HepG2 (cell line): ENCODE measurements around the gene KBTBD2. TPM values are rescaled to one million over a fixed set of nuclear protein-coding genes. Genes with fewer than 3 reads are reported as not detected.

ENCODE experiments used
- CC2D1A ChIP-seq: sonication (generic); formaldehyde crosslinking; IDR thresholded peaks from 2 replicates; pipeline ENCODE4 v1.8.1; 2023; ENCODE audit warnings: mild to moderate bottlenecking, missing genetic modification reagents
- CCDC6 ChIP-seq: sonication (generic); formaldehyde crosslinking; IDR thresholded peaks from 2 replicates; pipeline ENCODE4 v1.8.1; 2022; ENCODE audit warnings: mild to moderate bottlenecking, missing genetic modification reagents, moderate library complexity
- DNMT1 ChIP-seq: sonication (generic); formaldehyde crosslinking; IDR thresholded peaks from 2 replicates; pipeline ENCODE4 v1.5.1; 2020; ENCODE audit warnings: mild to moderate bottlenecking, missing genetic modification reagents
- EEA1 ChIP-seq: sonication (generic); formaldehyde crosslinking; IDR thresholded peaks from 2 replicates; pipeline ENCODE4 v1.5.1; 2020; ENCODE audit warnings: mild to moderate bottlenecking, missing genetic modification reagents, borderline replicate concordance
- FIP1L1 ChIP-seq: fragments of 200-400 bp; formaldehyde crosslinking; IDR thresholded peaks from 2 replicates; pipeline ENCODE4 v1.6.1; 2018; ENCODE audit warnings: low read depth, mild to moderate bottlenecking, low read length, moderate library complexity, borderline replicate concordance; ENCODE audit not compliant: insufficient read depth
- GTF2F1 ChIP-seq: fragments of 150-350 bp; IDR thresholded peaks from 2 replicates; pipeline ENCODE4 v1.6.1; 2014; ENCODE audit warnings: low read length
- IRF2 ChIP-seq: IDR thresholded peaks from 2 replicates; pipeline ENCODE4 v1.6.1; 2018; ENCODE audit warnings: missing genetic modification reagents, missing compliant biosample characterization
- KAT8 ChIP-seq: IDR thresholded peaks from 2 replicates; pipeline ENCODE4 v1.6.1; 2016; ENCODE audit warnings: missing genetic modification reagents, missing compliant biosample characterization
- MXD3 ChIP-seq: IDR thresholded peaks from 2 replicates; pipeline ENCODE4 v1.6.1; 2016; ENCODE audit warnings: mild to moderate bottlenecking, missing biosample characterization, missing genetic modification reagents
- MYC ChIP-seq: sonication (generic); formaldehyde crosslinking; IDR thresholded peaks from 2 replicates; pipeline ENCODE4 v1.9.0; 2021; ENCODE audit warnings: missing genetic modification reagents, borderline replicate concordance
- PLRG1 ChIP-seq: fragments of 450-650 bp; conservative IDR thresholded peaks from 2 replicates; pipeline ENCODE4 v1.6.1; 2016
- RAD21 ChIP-seq: fragments of 450-650 bp; formaldehyde crosslinking; IDR thresholded peaks from 2 replicates; pipeline ENCODE4 v1.5.0; 2020; ENCODE audit warnings: mild to moderate bottlenecking
- RFX3 ChIP-seq: IDR thresholded peaks from 2 replicates; pipeline ENCODE4 v1.6.1; 2016; ENCODE audit warnings: missing biosample characterization, missing genetic modification reagents
- SMARCC2 ChIP-seq: fragments of 450-650 bp; IDR thresholded peaks from 2 replicates; pipeline ENCODE4 v1.6.1; 2017; ENCODE audit warnings: antibody characterized with exemption, mild to moderate bottlenecking
- SPEN ChIP-seq: sonication (generic); formaldehyde crosslinking; IDR thresholded peaks from 2 replicates; pipeline ENCODE4 v1.5.1; 2020; ENCODE audit warnings: low read depth, mild to moderate bottlenecking, missing genetic modification reagents
- ZBTB14 ChIP-seq: sonication (generic); formaldehyde crosslinking; IDR thresholded peaks from 2 replicates; pipeline ENCODE4 v1.4.0; 2020; ENCODE audit warnings: missing genetic modification reagents
- ZBTB37 ChIP-seq: sonication (generic); formaldehyde crosslinking; IDR thresholded peaks from 2 replicates; pipeline ENCODE4 v1.4.0; 2020; ENCODE audit warnings: mild to moderate bottlenecking, missing genetic modification reagents
- ZNF34 ChIP-seq: sonication (generic); formaldehyde crosslinking; IDR thresholded peaks from 2 replicates; pipeline ENCODE4 v1.4.0; 2020; ENCODE audit warnings: mild to moderate bottlenecking, missing genetic modification reagents, borderline replicate concordance
- ZNF350 ChIP-seq: sonication (generic); formaldehyde crosslinking; IDR thresholded peaks from 2 replicates; pipeline ENCODE4 v1.4.0; 2020; ENCODE audit warnings: mild to moderate bottlenecking, low read depth, missing genetic modification reagents, borderline replicate concordance
- ZNF543 ChIP-seq: sonication (generic); formaldehyde crosslinking; IDR thresholded peaks from 2 replicates; pipeline ENCODE4 v1.4.0; 2020; ENCODE audit warnings: mild to moderate bottlenecking, missing genetic modification reagents
- ZNF552 ChIP-seq: sonication (generic); formaldehyde crosslinking; IDR thresholded peaks from 2 replicates; pipeline ENCODE4 v1.9.0; 2022; ENCODE audit warnings: missing genetic modification reagents, mild to moderate bottlenecking, borderline replicate concordance
- ZNF564 ChIP-seq: sonication (generic); formaldehyde crosslinking; IDR thresholded peaks from 2 replicates; pipeline ENCODE4 v1.8.1; 2023; ENCODE audit warnings: mild to moderate bottlenecking, missing genetic modification reagents
- ZNF616 ChIP-seq: sonication (generic); formaldehyde crosslinking; IDR thresholded peaks from 2 replicates; pipeline ENCODE4 v1.5.0; 2020; ENCODE audit warnings: low read depth, mild to moderate bottlenecking, missing genetic modification reagents
- ZNF619 ChIP-seq: sonication (generic); formaldehyde crosslinking; IDR thresholded peaks from 2 replicates; pipeline ENCODE4 v1.4.0; 2020; ENCODE audit warnings: mild to moderate bottlenecking, missing genetic modification reagents
- ZNF883 ChIP-seq: sonication (generic); formaldehyde crosslinking; IDR thresholded peaks from 2 replicates; pipeline ENCODE4 v1.5.1; 2020; ENCODE audit warnings: mild to moderate bottlenecking, missing genetic modification reagents; ENCODE audit errors: not compliant biosample characterization
- ZSCAN21 ChIP-seq: sonication (generic); formaldehyde crosslinking; IDR thresholded peaks from 2 replicates; pipeline ENCODE4 v1.8.0; 2022; ENCODE audit warnings: mild to moderate bottlenecking, missing genetic modification reagents, moderate library complexity, borderline replicate concordance
- polyA plus RNA-seq, 8 experiments: library from polyadenylated mRNA; depleted of rRNA in 3 of 8; stranded (reverse) in 7 of 8; unstranded in 1 of 8; fragments of >200 nt; fragmentation: Illumina TruSeq in 4 of 8; extraction: Trizol in 4 of 8; gene quantifications; 2 replicates each; pipeline versions ENCODE4 v1.2.1 to v1.2.3, GENCODE V29; 2011 to 2016; ENCODE audit warnings: low read depth in 4 of 8, missing spikeins in 1 of 8, mixed read lengths in 1 of 8; ENCODE audit not compliant: insufficient read depth in 1 of 8
- total RNA-seq, 5 experiments: library from RNA; depleted of rRNA; stranded (reverse); fragments of >200 nt; fragmentation: Illumina TruSeq; extraction: Trizol; gene quantifications; 2 replicates each; pipeline ENCODE4 v1.2.3, GENCODE V29; 2016; ENCODE audit warnings: low read depth in 1 of 5
- TF ChIP-seq, protein P1 (sequence below): IDR thresholded peaks from 2 replicates; pipeline ENCODE4 v1.6.1; 2016; ENCODE audit warnings: missing compliant biosample characterization, missing genetic modification reagents, borderline replicate concordance

KBTBD2 gene
- total and polyA plus RNA-seq, 2 of the 13 experiments (the other 11 are each of a cell fraction or from before 2014, with no cell fraction given), result 24.0 to 25.2 TPM

DNA sequence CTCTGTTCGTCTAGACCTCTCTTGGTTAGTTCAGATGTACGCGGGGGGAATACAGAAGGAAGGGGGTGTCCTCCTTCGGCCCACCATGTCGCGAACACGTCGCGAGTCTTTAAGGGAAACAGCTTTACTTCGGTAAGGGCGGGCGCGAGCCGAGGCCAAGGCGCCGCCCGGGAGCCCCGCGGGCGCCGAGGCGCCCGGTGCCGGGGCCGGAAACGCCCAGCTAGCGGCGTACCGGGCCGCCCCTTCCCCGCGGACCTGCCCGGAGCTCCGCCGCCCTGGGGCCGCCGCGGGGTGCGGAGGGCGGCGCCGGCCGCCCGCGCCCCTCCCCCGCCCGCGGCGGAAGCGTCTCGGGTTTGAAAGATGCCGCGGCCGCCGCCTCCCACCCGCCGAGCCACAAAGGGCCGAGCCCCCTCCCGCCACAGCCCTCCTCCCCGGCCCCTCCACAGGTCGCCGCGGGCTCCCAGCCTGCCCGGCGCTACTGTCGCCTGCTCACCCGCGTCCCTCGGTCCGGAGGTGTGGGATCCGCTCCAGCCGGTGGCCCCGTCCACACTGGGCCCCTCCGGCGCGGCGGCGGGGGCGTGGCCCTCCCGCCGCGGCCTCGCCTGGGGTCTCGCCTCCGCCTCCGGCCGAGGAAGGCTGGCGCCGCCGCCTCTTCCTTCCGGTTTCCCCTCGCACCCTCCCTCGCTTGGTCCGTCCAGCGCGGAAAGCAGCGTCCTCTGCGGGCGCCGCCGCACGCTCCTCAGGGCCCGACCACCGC is at the start of gene KBTBD2 (continued):
- TF ChIP-seq SMARCC2, result no peak
- TF ChIP-seq PLRG1, result no peak
- TF ChIP-seq ZBTB37, result no peak
- no peak for TF ChIP-seq IRF2 (CRISPR knock-in tag)
- TF ChIP-seq ZNF564 (CRISPR knock-in tag), result peak; percentile 26; the same call in 1 of the 2 replicates
- TF ChIP-seq KAT8 (CRISPR knock-in tag), result 0 out of 2 replicates have a peak, but pooled peaks have one; percentile 3
- TF ChIP-seq ZNF616 (CRISPR knock-in tag), result 0 out of 2 replicates have a peak, but pooled peaks have one; percentile 16
- peak; percentile 25; the same call in 1 of the 2 replicates for TF ChIP-seq SPEN
- no peak for TF ChIP-seq ZNF552 (CRISPR knock-in tag)
- TF ChIP-seq ZNF619 (CRISPR knock-in tag), result no peak
- no peak for TF ChIP-seq MYC (CRISPR knock-in tag)
- no peak for TF ChIP-seq RFX3 (CRISPR knock-in tag)
- no peak for TF ChIP-seq ZNF543 (CRISPR knock-in tag)
- peak; percentile 57; the same call in 1 of the 2 replicates for TF ChIP-seq CCDC6 (CRISPR knock-in tag)
- no peak for TF ChIP-seq ZNF883 (CRISPR knock-in tag)
- TF ChIP-seq RAD21 (CRISPR knock-in tag), result peak; percentile 43; the same call in 1 of the 2 replicates
- TF ChIP-seq MXD3 (CRISPR knock-in tag), result no peak; the same call in 1 of the 2 replicates
- TF ChIP-seq ZBTB14, result 0 out of 2 replicates have a peak, but pooled peaks have one; percentile 70
- TF ChIP-seq DNMT1 (CRISPR knock-in tag), result no peak
- TF ChIP-seq, protein P1, sequence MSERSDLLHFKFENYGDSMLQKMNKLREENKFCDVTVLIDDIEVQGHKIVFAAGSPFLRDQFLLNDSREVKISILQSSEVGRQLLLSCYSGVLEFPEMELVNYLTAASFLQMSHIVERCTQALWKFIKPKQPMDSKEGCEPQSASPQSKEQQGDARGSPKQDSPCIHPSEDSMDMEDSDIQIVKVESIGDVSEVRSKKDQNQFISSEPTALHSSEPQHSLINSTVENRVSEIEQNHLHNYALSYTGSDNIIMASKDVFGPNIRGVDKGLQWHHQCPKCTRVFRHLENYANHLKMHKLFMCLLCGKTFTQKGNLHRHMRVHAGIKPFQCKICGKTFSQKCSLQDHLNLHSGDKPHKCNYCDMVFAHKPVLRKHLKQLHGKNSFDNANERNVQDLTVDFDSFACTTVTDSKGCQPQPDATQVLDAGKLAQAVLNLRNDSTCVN (CRISPR knock-in tag), result no peak
- TF ChIP-seq ZSCAN21 (CRISPR knock-in tag), result 0 out of 2 replicates have a peak, but pooled peaks have one; percentile 57
- peak; percentile 37; the same call in 1 of the 2 replicates for TF ChIP-seq FIP1L1
- TF ChIP-seq ZNF34 (CRISPR knock-in tag), result no peak
- peak; percentile 49; the same call in 1 of the 2 replicates for TF ChIP-seq EEA1 (CRISPR knock-in tag)
- no peak for TF ChIP-seq CC2D1A (CRISPR knock-in tag)
- no peak for TF ChIP-seq ZNF350 (CRISPR knock-in tag)
- TF ChIP-seq GTF2F1, result no peak
